Gastrocnemius medialis (tissue), 4 donors: ENCODE measurements around the gene LAMC1. TPM values are rescaled to one million over a fixed set of nuclear protein-coding genes. Genes with fewer than 3 reads are reported as not detected.

ENCODE experiments used
- ATAC-seq, 2 donors: fragments of 150-250 bp; one replicate each; pipeline ENCODE4 v1.9.1; 2016
- DNase-seq, 2 donors: peaks; one replicate each; pipeline ENCODE4 v3.0.0-alpha.2; 2019
- H3K27ac ChIP-seq, 4 donors: fragments of 200-600 bp; sonication (generic); 1 replicate in 1 of 4; 2 replicates in 3 of 4; pipeline ENCODE4 v1.5.1; 2016 to 2018; ENCODE audit warnings: mild to moderate bottlenecking in 2 of 4, moderate library complexity in 1 of 4
- H3K27me3 ChIP-seq, 3 donors: fragments of 200-600 bp; sonication (generic) in 2 of 3; 1 replicate in 1 of 3; 2 replicates in 2 of 3; pipeline versions ENCODE4 v1.5.1 to v1.6.0; 2016 to 2019; ENCODE audit warnings: mild to moderate bottlenecking in 1 of 3, moderate library complexity in 1 of 3
- H3K36me3 ChIP-seq, 2 donors: fragments of 200-600 bp; sonication (generic) in 1 of 2; one replicate each; pipeline ENCODE4 v1.5.1; 2017 to 2018
- H3K4me1 ChIP-seq, 2 donors: fragments of 200-600 bp; sonication (generic) in 1 of 2; one replicate each; pipeline ENCODE4 v1.5.1; 2016 to 2017; ENCODE audit warnings: mild to moderate bottlenecking in 2 of 2
- H3K4me3 ChIP-seq, 4 donors: fragments of 200-600 bp; sonication (generic) in 3 of 4; 1 replicate in 1 of 4; 2 replicates in 3 of 4; pipeline ENCODE4 v1.5.1; 2016 to 2019; ENCODE audit warnings: mild to moderate bottlenecking in 2 of 4
- H3K9me3 ChIP-seq, 3 donors: fragments of 200-600 bp; sonication (generic) in 2 of 3; 1 replicate in 1 of 3; 2 replicates in 2 of 3; pipeline ENCODE4 v1.5.1; 2016 to 2019
- POLR2A ChIP-seq, 2 donors: fragments of 450-650 bp; IDR thresholded peaks; one replicate each; pipeline ENCODE4 v1.6.1; 2017; ENCODE audit warnings: antibody characterized with exemption in 2 of 2, mild to moderate bottlenecking in 2 of 2, moderate library complexity in 2 of 2
- in situ Hi-C, 4 donors: fragments of 200-750 bp; cut with MboI; loops; one replicate each; pipeline versions ENCODE4 v1.15.0 to v1.8.0; 2017; ENCODE audit warnings: low sequenced_read_pairs in 4 of 4
- intact Hi-C: fragments of 100-400 bp; cut with DNase I; formaldehyde crosslinking; loops from one replicate; pipeline ENCODE4 v1.15.1; 2023; ENCODE audit warnings: low total_unique reads
- total RNA-seq, 4 donors: library from RNA; depleted of rRNA; stranded (reverse); fragments of >200 nt; gene quantifications; one replicate each; pipeline versions ENCODE4 v1.1.0 to v1.2.3, GENCODE V29; 2016
- TF ChIP-seq, protein P1 (sequence below), 5 experiments: fragments of 450-650 bp in 3 of 5; fragments of 200-600 bp in 2 of 5; sonication (generic) in 2 of 5; IDR thresholded peaks in 4 of 5; conservative IDR thresholded peaks in 1 of 5; 1 replicate in 4 of 5; 2 replicates in 1 of 5; pipeline ENCODE4 v1.5.1; 2016 to 2019; ENCODE audit warnings: antibody characterized with exemption in 5 of 5, mild to moderate bottlenecking in 3 of 5, moderate library complexity in 3 of 5

LAMC1 gene
- total RNA-seq, 4 donors from 2014 or later = 96.1 to 161 (median 135) TPM

- H3K4me1 ChIP-seq = peaks cover 53 to 80% of the 10 kb centered on the region in 2 donors
- no peaks in the 10 kb centered on the region for H3K36me3 ChIP-seq
- TF ChIP-seq, protein P1, sequence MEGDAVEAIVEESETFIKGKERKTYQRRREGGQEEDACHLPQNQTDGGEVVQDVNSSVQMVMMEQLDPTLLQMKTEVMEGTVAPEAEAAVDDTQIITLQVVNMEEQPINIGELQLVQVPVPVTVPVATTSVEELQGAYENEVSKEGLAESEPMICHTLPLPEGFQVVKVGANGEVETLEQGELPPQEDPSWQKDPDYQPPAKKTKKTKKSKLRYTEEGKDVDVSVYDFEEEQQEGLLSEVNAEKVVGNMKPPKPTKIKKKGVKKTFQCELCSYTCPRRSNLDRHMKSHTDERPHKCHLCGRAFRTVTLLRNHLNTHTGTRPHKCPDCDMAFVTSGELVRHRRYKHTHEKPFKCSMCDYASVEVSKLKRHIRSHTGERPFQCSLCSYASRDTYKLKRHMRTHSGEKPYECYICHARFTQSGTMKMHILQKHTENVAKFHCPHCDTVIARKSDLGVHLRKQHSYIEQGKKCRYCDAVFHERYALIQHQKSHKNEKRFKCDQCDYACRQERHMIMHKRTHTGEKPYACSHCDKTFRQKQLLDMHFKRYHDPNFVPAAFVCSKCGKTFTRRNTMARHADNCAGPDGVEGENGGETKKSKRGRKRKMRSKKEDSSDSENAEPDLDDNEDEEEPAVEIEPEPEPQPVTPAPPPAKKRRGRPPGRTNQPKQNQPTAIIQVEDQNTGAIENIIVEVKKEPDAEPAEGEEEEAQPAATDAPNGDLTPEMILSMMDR (IDR thresholded peaks at IDR 0.05 in 4 of 5, conservative IDR thresholded peaks at IDR 0.05 in 1 of 5) = no peak
- TF ChIP-seq POLR2A (IDR thresholded peaks at IDR 0.05) = no peak
- intact Hi-C loops (no loop called here), in situ Hi-C loops (loop anchor here in 1 of 4 donors (10.0 kb wide), 1 partner anchor 63 kb away; no protein-coding TSS in a partner anchor)
- H3K9me3 ChIP-seq = no peaks in the 10 kb centered on the region
- no peaks in the 10 kb centered on the region for H3K27me3 ChIP-seq
- H3K27ac ChIP-seq = peak overlapping the region; percentile 94 to 100 (median 98)
- DNase-seq = no peak
- no peak for ATAC-seq
- peak overlapping the region in 3 of 4 donors; percentile 76 to 91 (median 84) for H3K4me3 ChIP-seq
Observed at GRCh38 chr1:183027791-183028190, 4.6 kb downstream of the LAMC1 start.

GRCh38 chr1:183029591-183030000 lies 6.4 kb downstream of the LAMC1 start:
- DNase-seq (no peak), ATAC-seq (no peak)
- Histone ChIP-seq H3K9me3 (no peaks in the 10 kb centered on the region), H3K4me1 (peaks cover 53 to 78% of the 10 kb centered on the region in 2 donors), H3K4me3 (peak overlapping the region in 2 of 4 donors; percentile 76 to 84), H3K36me3 (no peaks in the 10 kb centered on the region), H3K27me3 (no peaks in the 10 kb centered on the region), H3K27ac (peak overlapping the region in 2 of 4 donors; percentile 7 to 28)
- TF ChIP-seq POLR2A (IDR thresholded peaks at IDR 0.05) = no peak
- TF ChIP-seq, protein P1 (IDR thresholded peaks at IDR 0.05 in 4 of 5, conservative IDR thresholded peaks at IDR 0.05 in 1 of 5) = no peak
- intact Hi-C loops (no loop called here), in situ Hi-C loops (loop anchor here in 1 of 4 donors (10.0 kb wide), 1 partner anchor 65 kb away; no protein-coding TSS in a partner anchor)

- peaks cover 53 to 73% of the 10 kb centered on the region in 2 donors for H3K4me1 ChIP-seq
- H3K9me3 ChIP-seq = no peaks in the 10 kb centered on the region
- no peaks in the 10 kb centered on the region for H3K36me3 ChIP-seq
- H3K27ac ChIP-seq = no peak overlapping the region
- H3K27me3 ChIP-seq = no peaks in the 10 kb centered on the region
- in situ Hi-C loops (no loop called here), intact Hi-C loops (no loop called here)
- TF ChIP-seq, protein P1 (IDR thresholded peaks at IDR 0.05 in 4 of 5, conservative IDR thresholded peaks at IDR 0.05 in 1 of 5) = no peak
- TF ChIP-seq POLR2A (IDR thresholded peaks at IDR 0.05) = no peak
- ATAC-seq (peak in 1 of 2 donors; percentile 41), DNase-seq (no peak)
- H3K4me3 ChIP-seq = peak overlapping the region in 2 of 4 donors; percentile 8 to 76
Observed at GRCh38 chr1:183030053-183030452, 6.8 kb downstream of the LAMC1 start.

GRCh38 chr1:183032122-183032921 lies 9.1 kb downstream of the LAMC1 start:
- Histone ChIP-seq H3K4me1 (peaks cover 33 to 51% of the 10 kb centered on the region in 2 donors), H3K9me3 (no peaks in the 10 kb centered on the region), H3K27me3 (no peaks in the 10 kb centered on the region), H3K27ac (peak overlapping the region in 3 of 4 donors; percentile 10 to 36 (median 30)), H3K4me3 (no peak overlapping the region), H3K36me3 (no peaks in the 10 kb centered on the region)
- in situ Hi-C loops = no loop called here
- TF ChIP-seq POLR2A (IDR thresholded peaks at IDR 0.05) = no peak
- TF ChIP-seq, protein P1 (IDR thresholded peaks at IDR 0.05 in 4 of 5, conservative IDR thresholded peaks at IDR 0.05 in 1 of 5) = no peak
- ATAC-seq = no peak
- DNase-seq = no peak
- intact Hi-C loops = no loop called here
